Measurements from ENCODE around the gene CDH23.

GRCh38 chr10:71809628-71810027, 412.9 kb downstream of the CDH23 start:
- TF ChIP-seq CTCF (optimal IDR thresholded peaks at IDR 0.05 in 1 of 3, IDR thresholded peaks at IDR 0.05 in 1 of 3, conservative IDR thresholded peaks at IDR 0.05 in 1 of 3; ENCODE audit: extremely low read depth in 1 of 3, insufficient read depth in 2 of 3, low read length in 3 of 3) (no peak), EZH2 (IDR thresholded peaks at IDR 0.05; ENCODE audit: low read length) (no peak)
